Loucy (cell line): ENCODE results near the gene HYAL4.

Experiments used
- EZH2phosphoT487 ChIP-seq: fragments of 200-600 bp; IDR thresholded peaks from 2 replicates; pipeline ENCODE4 v1.6.1; 2018; ENCODE audit warnings: antibody characterized with exemption, mild to moderate bottlenecking, moderate library complexity, borderline replicate concordance
- TF ChIP-seq, protein P1 (sequence below): fragments of 200-600 bp; sonication (generic); conservative IDR thresholded peaks from 2 replicates; pipeline ENCODE4 v1.5.1; 2014; ENCODE audit warnings: mild to moderate bottlenecking, antibody characterized with exemption, low read length

DNA sequence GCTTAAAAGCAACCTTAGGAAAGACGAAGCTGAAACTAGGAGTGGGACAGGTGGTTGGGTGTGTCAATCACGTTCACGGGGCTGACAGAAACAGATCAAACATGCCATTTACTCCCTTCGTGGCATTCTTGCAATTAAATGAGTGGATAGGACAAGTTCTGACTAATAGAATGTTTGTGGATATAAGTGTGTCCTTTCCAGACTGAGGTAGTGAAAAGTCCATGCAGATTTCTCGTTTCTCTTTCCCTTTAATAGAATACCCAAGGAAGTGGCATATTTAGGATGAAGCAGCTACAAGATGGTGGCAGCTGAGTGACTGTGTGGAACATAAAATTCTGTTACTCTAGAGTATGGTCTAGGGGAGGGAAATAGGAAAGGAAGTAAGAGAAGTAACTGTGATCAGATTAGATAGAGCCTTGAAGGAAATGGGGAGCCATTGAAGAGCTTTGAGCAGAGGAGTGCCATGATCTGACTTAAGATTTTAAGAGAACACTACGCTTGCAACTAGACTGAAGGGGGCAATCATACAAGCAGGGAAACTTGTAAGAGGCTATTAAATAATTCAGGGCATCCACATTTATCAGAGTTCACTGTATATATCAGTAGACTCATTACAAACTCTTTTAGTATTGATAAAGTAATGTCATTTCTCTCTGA lies 46.3 kb upstream of the HYAL4 start:
- TF ChIP-seq, protein P1, sequence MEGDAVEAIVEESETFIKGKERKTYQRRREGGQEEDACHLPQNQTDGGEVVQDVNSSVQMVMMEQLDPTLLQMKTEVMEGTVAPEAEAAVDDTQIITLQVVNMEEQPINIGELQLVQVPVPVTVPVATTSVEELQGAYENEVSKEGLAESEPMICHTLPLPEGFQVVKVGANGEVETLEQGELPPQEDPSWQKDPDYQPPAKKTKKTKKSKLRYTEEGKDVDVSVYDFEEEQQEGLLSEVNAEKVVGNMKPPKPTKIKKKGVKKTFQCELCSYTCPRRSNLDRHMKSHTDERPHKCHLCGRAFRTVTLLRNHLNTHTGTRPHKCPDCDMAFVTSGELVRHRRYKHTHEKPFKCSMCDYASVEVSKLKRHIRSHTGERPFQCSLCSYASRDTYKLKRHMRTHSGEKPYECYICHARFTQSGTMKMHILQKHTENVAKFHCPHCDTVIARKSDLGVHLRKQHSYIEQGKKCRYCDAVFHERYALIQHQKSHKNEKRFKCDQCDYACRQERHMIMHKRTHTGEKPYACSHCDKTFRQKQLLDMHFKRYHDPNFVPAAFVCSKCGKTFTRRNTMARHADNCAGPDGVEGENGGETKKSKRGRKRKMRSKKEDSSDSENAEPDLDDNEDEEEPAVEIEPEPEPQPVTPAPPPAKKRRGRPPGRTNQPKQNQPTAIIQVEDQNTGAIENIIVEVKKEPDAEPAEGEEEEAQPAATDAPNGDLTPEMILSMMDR: no peak
- no peak for TF ChIP-seq EZH2phosphoT487
